HepG2 (cell line): Measurements from ENCODE around the gene TBXAS1. TPM values are rescaled to one million over a fixed set of nuclear protein-coding genes. Genes with fewer than 3 reads are reported as not detected.
A peak's percentile ranks its signal among the peaks of the same experiment; 100 is the strongest.

Experiments
- ATAC-seq: fragments of 200-7000 bp; cut with Tn5 transposase; 3 replicates; pipeline ENCODE4 v1.9.1; 2020; ENCODE audit warnings: mild to moderate bottlenecking, moderate library complexity
- BruUV-seq: library from RNA; stranded (reverse); fragments of 400-500 nt; replicated peaks from 2 replicates; lab custom pipeline; 2021; lab: Mats Ljungman, UMichigan
- CTCF ChIA-PET: fragments of 300-600 bp; formaldehyde crosslinking; extraction: SDS; loops from one replicate; lab custom pipeline; 2021; ENCODE audit warnings: low total read pairs, inconsistent platforms, low intra/inter-chr PET ratio; lab: Yijun Ruan, JAX
- POLR2A ChIA-PET: fragments of 350-600 bp; sonication (Branson Sonifier 250); formaldehyde crosslinking; loops from one replicate; lab custom pipeline; 2020; ENCODE audit warnings: antibody characterized with exemption, inconsistent platforms; lab: Yijun Ruan, JAX
- DNase-seq: peaks from one replicate; pipeline ENCODE4 v3.0.0-alpha.2; 2015; ENCODE audit warnings: low spot score
- FAIRE-seq: peaks from 3 replicates; lab custom pipeline; 2011; peaks lifted over from hg19 to GRCh38; lab: Jason Lieb, UNC
- H2AFZ ChIP-seq: one replicate; pipeline ENCODE4 v1.6.1; 2011; ENCODE audit warnings: low read length, inconsistent platforms
- H3K27ac ChIP-seq: fragments of 300-600 bp; 3 replicates; pipeline ENCODE4 v1.8.0; 2011; ENCODE audit warnings: mixed run types, mild to moderate bottlenecking, mixed read lengths, low read length, inconsistent platforms; ENCODE audit not compliant: insufficient read depth; ENCODE audit errors: extremely low read length
- H3K27me3 ChIP-seq, 2 experiments: fragments of 200-600 bp in 1 of 2; 2 replicates in 1 of 2; 3 replicates in 1 of 2; pipeline versions ENCODE4 v1.6.0 to v1.8.0; 2011; ENCODE audit warnings: low read length in 2 of 2, mild to moderate bottlenecking in 2 of 2, moderate library complexity in 2 of 2, inconsistent platforms in 1 of 2; ENCODE audit not compliant: insufficient read depth in 2 of 2, control insufficient read depth in 1 of 2
- H3K36me3 ChIP-seq, 2 experiments: fragments of 200-600 bp in 1 of 2; replicated peaks in 1 of 2; 2 replicates in 1 of 2; 3 replicates in 1 of 2; pipeline versions ENCODE4 v1.5.1 to v1.8.0; 2011; ENCODE audit warnings: low read length in 2 of 2, inconsistent platforms in 1 of 2; ENCODE audit not compliant: insufficient read depth in 2 of 2, control insufficient read depth in 1 of 2
- H3K4me1 ChIP-seq: 2 replicates; pipeline ENCODE4 v1.5.1; 2012; ENCODE audit warnings: low read length, inconsistent platforms; ENCODE audit not compliant: insufficient read depth
- H3K4me2 ChIP-seq: 2 replicates; pipeline ENCODE4 v1.6.0; 2011; ENCODE audit warnings: low read depth, low read length, inconsistent platforms
- H3K4me3 ChIP-seq, 3 experiments: fragments of 200-600 bp in 1 of 3; sonication (generic), shearing (Covaris generic) in 1 of 3; replicated peaks in 1 of 3; 2 replicates each; pipeline ENCODE4 v1.5.1; 2011 to 2016; ENCODE audit warnings: low read length in 3 of 3, inconsistent platforms in 2 of 3, low read depth in 2 of 3, mild to moderate bottlenecking in 2 of 3, control low read depth in 1 of 3, mixed read lengths in 1 of 3; ENCODE audit not compliant: insufficient read depth in 1 of 3
- H3K79me2 ChIP-seq: one replicate; pipeline ENCODE4 v1.6.1; 2011; ENCODE audit warnings: low read length, inconsistent platforms; ENCODE audit not compliant: insufficient read depth
- H3K9ac ChIP-seq: 2 replicates; pipeline ENCODE4 v1.6.0; 2011; ENCODE audit warnings: mild to moderate bottlenecking, low read depth, low read length, inconsistent platforms; ENCODE audit not compliant: insufficient read depth
- H3K9me3 ChIP-seq: 2 replicates; pipeline ENCODE4 v1.5.1; 2012; ENCODE audit warnings: mild to moderate bottlenecking, low read length
- H4K20me1 ChIP-seq: 2 replicates; pipeline ENCODE4 v1.6.0; 2011; ENCODE audit warnings: inconsistent platforms, mild to moderate bottlenecking, low read length, moderate library complexity; ENCODE audit not compliant: insufficient read depth
- CENPT ChIP-seq: sonication (generic); formaldehyde crosslinking; IDR thresholded peaks from 2 replicates; pipeline ENCODE4 v1.8.0; 2022; ENCODE audit warnings: low read depth, mild to moderate bottlenecking, moderate library complexity, missing genetic modification reagents
- HNRNPK ChIP-seq: fragments of 200-400 bp; formaldehyde crosslinking; IDR thresholded peaks from 2 replicates; pipeline ENCODE4 v1.6.1; 2018; ENCODE audit warnings: low read length, low read depth, moderate library complexity, mild to moderate bottlenecking; ENCODE audit not compliant: poor library complexity, severe bottlenecking
- IRF1 ChIP-seq: sonication (generic); formaldehyde crosslinking; IDR thresholded peaks from 2 replicates; pipeline ENCODE4 v1.4.0; 2020; ENCODE audit warnings: low read depth, mild to moderate bottlenecking, missing genetic modification reagents
- MAF1 ChIP-seq: sonication (generic); formaldehyde crosslinking; IDR thresholded peaks from 2 replicates; pipeline ENCODE4 v1.5.0; 2020; ENCODE audit warnings: missing genetic modification reagents, borderline replicate concordance
- POGZ ChIP-seq: sonication (generic); formaldehyde crosslinking; IDR thresholded peaks from 2 replicates; pipeline ENCODE4 v1.4.0; 2020; ENCODE audit warnings: mild to moderate bottlenecking, missing genetic modification reagents
- THRA ChIP-seq: sonication (generic); formaldehyde crosslinking; IDR thresholded peaks from 2 replicates; pipeline ENCODE4 v1.4.0; 2020; ENCODE audit warnings: missing genetic modification reagents, borderline replicate concordance
- ZC3H13 ChIP-seq: sonication (generic); formaldehyde crosslinking; IDR thresholded peaks from 2 replicates; pipeline ENCODE4 v1.8.1; 2023; ENCODE audit warnings: mild to moderate bottlenecking, missing genetic modification reagents, moderate library complexity
- ZNF816 ChIP-seq: sonication (generic); formaldehyde crosslinking; IDR thresholded peaks from 2 replicates; pipeline ENCODE4 v1.8.0; 2022; ENCODE audit warnings: missing genetic modification reagents, mild to moderate bottlenecking, borderline replicate concordance
- ZSCAN29 ChIP-seq: sonication (generic); formaldehyde crosslinking; conservative IDR thresholded peaks from 2 replicates; pipeline ENCODE4 v1.4.0; 2020; ENCODE audit warnings: mild to moderate bottlenecking, missing genetic modification reagents
- ZUFSP ChIP-seq: sonication (generic); formaldehyde crosslinking; IDR thresholded peaks from 2 replicates; pipeline ENCODE4 v1.9.0; 2021; ENCODE audit warnings: missing genetic modification reagents, mild to moderate bottlenecking, borderline replicate concordance
- WGBS: methylation state at CpG from one replicate; pipeline ENCODE4 v1.1.6; 2017; ENCODE audit warnings: low lambda C conversion rate; 5-methylcytosine and 5-hydroxymethylcytosine counted together
- in situ Hi-C: cut with HindIII; loops from 2 replicates; pipeline ENCODE4 v1.10.0; 2017; ENCODE audit warnings: low pct_unique_long_range_greater_than_20kb; ENCODE audit not compliant: extremely low pct_ligation_motif_present
- intact Hi-C: fragments of 100-400 bp; cut with micrococcal nuclease; formaldehyde crosslinking; loops from one replicate; pipeline ENCODE4 v1.10.0; 2022; ENCODE audit not compliant: unreplicated experiment
- polyA plus RNA-seq, 8 experiments: library from polyadenylated mRNA; depleted of rRNA in 3 of 8; stranded (reverse) in 7 of 8; unstranded in 1 of 8; fragments of >200 nt; fragmentation: Illumina TruSeq in 4 of 8; extraction: Trizol in 4 of 8; gene quantifications; 2 replicates each; pipeline versions ENCODE4 v1.2.1 to v1.2.3, GENCODE V29; 2011 to 2016; ENCODE audit warnings: low read depth in 4 of 8, missing spikeins in 1 of 8, mixed read lengths in 1 of 8; ENCODE audit not compliant: insufficient read depth in 1 of 8
- total RNA-seq, 5 experiments: library from RNA; depleted of rRNA; stranded (reverse); fragments of >200 nt; fragmentation: Illumina TruSeq; extraction: Trizol; gene quantifications; 2 replicates each; pipeline ENCODE4 v1.2.3, GENCODE V29; 2016; ENCODE audit warnings: low read depth in 1 of 5
- TF ChIP-seq, protein P1 (sequence below): sonication (generic); formaldehyde crosslinking; IDR thresholded peaks from 2 replicates; pipeline ENCODE4 v1.4.0; 2020; ENCODE audit warnings: missing genetic modification reagents

The TBXAS1 gene
- total and polyA plus RNA-seq, 2 of the 13 experiments (the other 11 are each of a cell fraction or from before 2014, with no cell fraction given): 4.0 to 4.9 TPM

- Histone ChIP-seq H3K79me2 (no peaks in the 10 kb centered on the region), H3K27ac (no peak overlapping the region), H3K4me3 (peak overlapping the region in 1 of 3 experiments; percentile 26; a peak in 2 of 6 replicates), H3K4me1 (peaks cover 38% of the 10 kb centered on the region), H3K4me2 (peak overlapping the region; percentile 47), H3K9ac (no peak overlapping the region), H4K20me1 (no peaks in the 10 kb centered on the region), H2AFZ (no peak overlapping the region), H3K9me3 (no peaks in the 10 kb centered on the region), H3K27me3 (peaks cover 5 to 57% of the 10 kb centered on the region in 2 experiments), H3K36me3 (no peaks in the 10 kb centered on the region)
- 48% methylated on average over 4 of the region's 7 CpGs for WGBS
- intact Hi-C loops: no loop called here
- ATAC-seq (peak; percentile 13; the same call in 2 of the 3 replicates), DNase-seq (no peak), FAIRE-seq (no peak)
- no TSS peak for BruUV-seq
- ChIA-PET POLR2A (no interaction called here), CTCF (no interaction called here)
- in situ Hi-C loops: no loop called here
- TF ChIP-seq, protein P1, sequence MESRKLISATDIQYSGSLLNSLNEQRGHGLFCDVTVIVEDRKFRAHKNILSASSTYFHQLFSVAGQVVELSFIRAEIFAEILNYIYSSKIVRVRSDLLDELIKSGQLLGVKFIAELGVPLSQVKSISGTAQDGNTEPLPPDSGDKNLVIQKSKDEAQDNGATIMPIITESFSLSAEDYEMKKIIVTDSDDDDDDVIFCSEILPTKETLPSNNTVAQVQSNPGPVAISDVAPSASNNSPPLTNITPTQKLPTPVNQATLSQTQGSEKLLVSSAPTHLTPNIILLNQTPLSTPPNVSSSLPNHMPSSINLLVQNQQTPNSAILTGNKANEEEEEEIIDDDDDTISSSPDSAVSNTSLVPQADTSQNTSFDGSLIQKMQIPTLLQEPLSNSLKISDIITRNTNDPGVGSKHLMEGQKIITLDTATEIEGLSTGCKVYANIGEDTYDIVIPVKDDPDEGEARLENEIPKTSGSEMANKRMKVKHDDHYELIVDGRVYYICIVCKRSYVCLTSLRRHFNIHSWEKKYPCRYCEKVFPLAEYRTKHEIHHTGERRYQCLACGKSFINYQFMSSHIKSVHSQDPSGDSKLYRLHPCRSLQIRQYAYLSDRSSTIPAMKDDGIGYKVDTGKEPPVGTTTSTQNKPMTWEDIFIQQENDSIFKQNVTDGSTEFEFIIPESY (CRISPR knock-in tag): peak; percentile 31; the same call in 1 of the 2 replicates
- TF ChIP-seq HNRNPK (no peak), ZNF816 (CRISPR knock-in tag) (no peak), CENPT (CRISPR knock-in tag) (no peak), ZC3H13 (0 out of 2 replicates have a peak, but pooled peaks have one; percentile 26)
These were observed 188.0 kb downstream of the TBXAS1 start for GRCh38 chr7:140017034-140017433.

DNA sequence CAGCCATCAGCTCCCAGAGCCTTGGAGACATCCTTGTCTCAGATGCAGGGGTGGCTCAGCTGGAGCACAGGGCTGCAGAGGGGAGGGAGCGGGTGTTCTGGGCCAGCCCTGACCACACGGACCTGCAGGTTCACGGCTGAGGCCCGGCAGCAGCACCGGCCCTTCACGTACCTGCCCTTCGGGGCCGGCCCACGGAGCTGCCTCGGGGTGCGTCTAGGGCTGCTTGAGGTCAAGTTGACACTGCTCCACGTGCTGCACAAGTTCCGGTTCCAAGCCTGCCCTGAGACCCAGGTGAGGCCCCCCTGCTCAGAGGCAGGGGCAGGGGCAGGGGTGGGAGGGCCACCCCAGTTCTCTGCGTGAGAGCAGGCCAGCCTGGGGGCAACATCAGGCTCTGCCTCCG is 188.5 kb downstream of the TBXAS1 start:
- POLR2A ChIA-PET: no interaction called here
- no peaks in the 10 kb centered on the region for H4K20me1 ChIP-seq
- H3K4me1 ChIP-seq: peaks cover 38% of the 10 kb centered on the region
- intact Hi-C loops (no loop called here), in situ Hi-C loops (no loop called here)
- no TSS peak for BruUV-seq
- H3K27ac ChIP-seq: no peak overlapping the region
- H3K9me3 ChIP-seq: no peaks in the 10 kb centered on the region
- peak overlapping the region; percentile 47 for H3K4me2 ChIP-seq
- DNase-seq (no peak), FAIRE-seq (no peak), ATAC-seq (peak; percentile 38)
- no peak overlapping the region for H2AFZ ChIP-seq
- no peak overlapping the region for H3K9ac ChIP-seq
- no CpG with 5 or more reads among the region's 15 CpGs for whole genome bisulfite sequencing
- CTCF ChIA-PET: no interaction called here
- H3K27me3 ChIP-seq: peaks cover 5 to 55% of the 10 kb centered on the region in 2 experiments
- H3K4me3 ChIP-seq: peak overlapping the region in 1 of 3 experiments; percentile 26; a peak in 1 of 6 replicates
- H3K79me2 ChIP-seq: no peaks in the 10 kb centered on the region
- no peaks in the 10 kb centered on the region for H3K36me3 ChIP-seq
- TF ChIP-seq POGZ (CRISPR knock-in tag): no peak
- TF ChIP-seq IRF1 (CRISPR knock-in tag): no peak
- TF ChIP-seq THRA (CRISPR knock-in tag): no peak
- TF ChIP-seq MAF1 (CRISPR knock-in tag): no peak
- no peak for TF ChIP-seq ZSCAN29 (CRISPR knock-in tag)
- TF ChIP-seq ZUFSP: no peak
